ENCODE measurements around the gene RAB12.

RAB12 gene

DNA sequence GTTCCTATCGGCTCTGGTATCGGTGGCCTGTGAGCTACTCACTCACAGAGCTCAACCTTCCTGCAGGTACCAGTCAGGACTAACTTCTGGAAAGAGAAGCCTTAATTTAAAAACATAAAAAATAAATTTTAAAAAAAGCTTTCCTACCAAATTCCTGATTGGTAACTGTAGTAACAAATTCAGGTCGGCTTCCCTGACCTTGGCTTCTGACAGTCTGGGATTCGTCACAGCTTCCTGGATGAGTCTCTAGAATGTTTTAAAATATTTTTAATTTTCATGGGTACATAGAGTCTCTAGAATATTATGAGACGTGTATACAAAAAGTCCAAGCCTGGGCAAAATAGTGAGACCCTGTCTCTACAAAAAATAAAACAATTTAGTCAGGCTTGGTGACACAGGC lies 51.1 kb downstream of the RAB12 start:
- ChIA-PET CTCF (interaction anchor here (1.3 to 2.1 kb wide), 5 partner anchors 19 to 377 kb away, joined by 3 to 5 read pairs (median 3); partner anchors contain the start of gene RAB12), POLR2A (no interaction called here)
- DNase-seq (ENCODE audit: extremely low spot score): no peak
- TF ChIP-seq, protein P1, sequence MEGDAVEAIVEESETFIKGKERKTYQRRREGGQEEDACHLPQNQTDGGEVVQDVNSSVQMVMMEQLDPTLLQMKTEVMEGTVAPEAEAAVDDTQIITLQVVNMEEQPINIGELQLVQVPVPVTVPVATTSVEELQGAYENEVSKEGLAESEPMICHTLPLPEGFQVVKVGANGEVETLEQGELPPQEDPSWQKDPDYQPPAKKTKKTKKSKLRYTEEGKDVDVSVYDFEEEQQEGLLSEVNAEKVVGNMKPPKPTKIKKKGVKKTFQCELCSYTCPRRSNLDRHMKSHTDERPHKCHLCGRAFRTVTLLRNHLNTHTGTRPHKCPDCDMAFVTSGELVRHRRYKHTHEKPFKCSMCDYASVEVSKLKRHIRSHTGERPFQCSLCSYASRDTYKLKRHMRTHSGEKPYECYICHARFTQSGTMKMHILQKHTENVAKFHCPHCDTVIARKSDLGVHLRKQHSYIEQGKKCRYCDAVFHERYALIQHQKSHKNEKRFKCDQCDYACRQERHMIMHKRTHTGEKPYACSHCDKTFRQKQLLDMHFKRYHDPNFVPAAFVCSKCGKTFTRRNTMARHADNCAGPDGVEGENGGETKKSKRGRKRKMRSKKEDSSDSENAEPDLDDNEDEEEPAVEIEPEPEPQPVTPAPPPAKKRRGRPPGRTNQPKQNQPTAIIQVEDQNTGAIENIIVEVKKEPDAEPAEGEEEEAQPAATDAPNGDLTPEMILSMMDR (IDR thresholded peaks at IDR 0.05; ENCODE audit: control extremely low read depth, extremely low read depth, low read depth, missing control alignments): no peak

DNA sequence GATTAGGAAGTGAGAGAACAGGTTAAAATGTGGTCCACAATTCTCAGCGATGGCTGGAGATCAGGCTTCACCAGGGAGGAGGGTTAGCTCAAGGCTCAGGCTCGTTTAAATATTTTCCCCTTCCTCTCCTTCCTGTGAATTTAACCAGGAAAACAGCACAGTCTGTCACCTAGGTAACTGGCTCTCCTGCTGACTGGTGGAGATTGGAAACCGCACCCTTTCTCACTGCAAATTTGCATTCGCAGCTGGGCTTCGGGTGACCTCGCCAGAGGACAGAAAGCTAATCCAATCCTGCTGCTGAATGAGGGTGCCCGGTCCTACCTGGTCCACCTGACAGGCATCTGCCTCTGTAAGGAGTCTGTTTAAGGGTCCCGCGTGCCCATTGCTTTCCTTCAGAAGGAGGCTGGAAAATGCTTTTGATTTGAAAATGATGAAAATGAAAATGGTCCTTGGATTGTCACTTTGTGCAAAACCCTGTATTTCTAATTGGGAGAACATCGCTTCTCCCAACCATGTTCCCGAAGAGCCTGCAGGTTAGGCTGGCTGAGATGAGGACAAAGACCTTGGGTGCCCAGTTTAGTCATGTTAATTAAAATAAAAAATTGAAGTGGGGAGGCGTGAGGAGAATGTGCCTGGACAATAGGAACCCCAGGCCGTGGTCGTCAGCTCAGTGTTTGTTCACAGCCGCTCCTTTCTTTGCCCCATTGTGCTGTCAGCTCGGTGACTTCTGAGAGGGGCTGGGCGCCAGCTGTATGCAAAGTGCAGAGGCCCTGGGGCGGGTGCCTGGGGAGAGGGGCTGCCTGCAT lies 52.7 kb downstream of the RAB12 start:
- ChIA-PET POLR2A (no interaction called here), CTCF (interaction anchor here (1.4 to 3.1 kb wide), 3 partner anchors 9 to 27 kb away, joined by 3 to 20 read pairs (median 4); no protein-coding TSS in a partner anchor)
- TF ChIP-seq, protein P1 (IDR thresholded peaks at IDR 0.05; ENCODE audit: control extremely low read depth, extremely low read depth, low read depth, missing control alignments): no peak
- no peak for DNase-seq (ENCODE audit: extremely low spot score)

DNA sequence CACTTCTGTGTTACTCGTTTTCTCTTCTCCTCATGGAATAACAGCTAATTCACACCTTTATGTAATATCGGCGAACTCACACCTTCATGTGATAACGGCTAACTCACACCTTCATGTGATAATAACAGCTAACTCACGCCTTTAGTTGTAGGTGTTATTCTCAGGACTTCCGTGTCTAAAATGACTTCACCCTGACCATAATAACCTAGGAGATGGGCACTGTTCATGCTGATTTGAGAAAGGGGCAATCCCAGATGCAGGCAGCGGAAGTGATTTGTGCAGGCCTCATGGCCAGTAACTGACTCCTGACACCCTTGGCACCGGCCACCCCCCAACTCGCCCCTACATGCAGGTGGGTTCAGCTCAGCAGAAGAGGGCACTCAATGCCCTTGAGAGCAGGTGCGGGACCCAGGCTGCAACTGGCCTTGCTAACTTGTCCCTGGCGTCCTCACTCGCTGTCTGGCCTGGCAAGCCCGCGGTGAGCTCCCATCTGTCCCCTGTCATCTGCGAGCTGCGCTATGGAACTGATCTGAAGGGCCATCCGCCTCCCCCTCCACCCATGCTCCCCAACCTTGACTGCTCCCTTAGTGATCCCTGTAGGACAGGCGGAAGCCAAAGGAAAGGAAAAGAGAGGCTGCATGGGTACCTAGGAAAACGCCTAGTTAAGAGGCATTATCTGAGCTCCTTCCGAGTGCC lies 53.5 kb downstream of the RAB12 start:
- CTCF ChIA-PET: interaction anchor here (1.4 to 3.1 kb wide), 2 partner anchors 10 to 28 kb away, joined by 3 to 20 read pairs; no protein-coding TSS in a partner anchor

DNA sequence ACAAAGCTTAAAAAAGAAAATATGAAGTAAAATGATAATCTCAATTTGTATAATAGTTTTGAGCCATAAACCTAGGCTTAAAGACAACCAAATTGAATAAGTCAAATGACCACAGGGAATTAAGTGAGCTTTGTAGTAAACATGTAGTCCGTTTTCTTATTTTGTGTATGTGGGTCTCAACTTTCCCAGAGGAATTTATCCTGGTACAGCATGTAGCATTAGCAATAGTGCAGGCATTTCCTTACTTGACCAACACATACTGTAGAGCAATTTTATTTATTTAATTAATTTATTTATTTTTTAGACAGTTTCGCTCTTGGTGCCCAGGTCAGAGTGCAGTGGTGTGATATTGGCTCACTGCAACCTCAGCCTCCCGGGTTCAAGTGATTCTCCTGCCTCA lies 58.6 kb downstream of the RAB12 start:
- DNase-seq (ENCODE audit: extremely low spot score): no peak
- TF ChIP-seq, protein P1 (IDR thresholded peaks at IDR 0.05; ENCODE audit: control extremely low read depth, extremely low read depth, low read depth, missing control alignments): no peak
- ChIA-PET CTCF (interaction anchor here (1.3 to 1.6 kb wide), 3 partner anchors 12 to 19 kb away, joined by 3 to 6 read pairs (median 5); no protein-coding TSS in a partner anchor), POLR2A (no interaction called here)

More for the DNA sequence above, 53.5 kb downstream of the RAB12 start:
- POLR2A ChIA-PET: no interaction called here
- no peak for DNase-seq (ENCODE audit: extremely low spot score)
- TF ChIP-seq, protein P1 (IDR thresholded peaks at IDR 0.05; ENCODE audit: control extremely low read depth, extremely low read depth, low read depth, missing control alignments): no peak

DNA sequence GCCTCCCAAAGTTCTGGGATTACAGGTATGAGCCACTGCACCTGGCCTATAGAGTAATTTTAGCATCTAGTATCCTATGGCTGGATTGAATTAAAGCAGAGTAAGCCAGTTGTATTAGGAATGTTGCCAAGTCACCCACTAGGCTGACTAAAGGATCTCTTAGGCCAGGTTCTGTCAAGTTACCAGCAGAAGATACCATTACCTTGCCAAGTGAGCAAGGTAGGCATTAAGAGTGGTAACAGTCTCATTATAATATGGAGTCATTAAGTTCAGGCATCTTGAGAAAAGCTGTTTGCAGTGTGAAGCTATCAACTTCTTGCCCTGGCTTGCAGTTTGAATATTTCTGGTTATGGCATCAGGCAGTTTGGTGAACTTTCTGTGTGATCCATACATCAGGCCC lies 59.1 kb downstream of the RAB12 start:
- POLR2A ChIA-PET: no interaction called here
- CTCF ChIA-PET: interaction anchor here (1.0 to 1.6 kb wide), 4 partner anchors 12 to 19 kb away, joined by 3 to 6 read pairs (median 4); no protein-coding TSS in a partner anchor

DNA sequence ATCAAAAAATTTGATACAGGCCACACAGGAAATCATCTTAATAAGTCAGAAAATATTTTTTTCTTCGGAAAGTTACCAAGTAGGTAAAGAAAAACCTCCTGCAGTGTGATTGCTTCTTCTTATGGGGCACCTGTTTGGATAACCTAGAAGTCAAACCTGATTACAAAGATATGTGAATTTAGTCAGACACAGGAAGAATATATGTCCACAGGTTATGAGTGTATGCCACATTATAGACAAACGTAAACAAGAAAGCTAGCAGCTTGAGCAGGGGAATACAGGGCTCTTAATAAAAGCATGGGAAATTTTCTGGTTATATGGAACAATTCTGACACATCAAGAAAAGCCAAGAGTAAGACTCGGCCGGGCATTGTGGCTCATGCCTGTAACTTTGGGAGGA lies 60.3 kb downstream of the RAB12 start:
- DNase-seq (ENCODE audit: extremely low spot score): no peak
- TF ChIP-seq, protein P1 (IDR thresholded peaks at IDR 0.05; ENCODE audit: control extremely low read depth, extremely low read depth, low read depth, missing control alignments): no peak
- CTCF ChIA-PET: interaction anchor here (1.0 kb wide), 2 partner anchors 11 to 13 kb away, joined by 3 to 4 read pairs; no protein-coding TSS in a partner anchor
- POLR2A ChIA-PET: no interaction called here

More for the DNA sequence above, 59.1 kb downstream of the RAB12 start:
- DNase-seq (ENCODE audit: extremely low spot score): no peak
- TF ChIP-seq, protein P1 (IDR thresholded peaks at IDR 0.05; ENCODE audit: control extremely low read depth, extremely low read depth, low read depth, missing control alignments): no peak

All from GM10248 (cell line).